NCI-H345 (cell line): ENCODE measurements around the gene TSNAXIP1.

Experiments
- DNase-seq: peaks from one replicate; lab custom pipeline; 2025; lab: John Stamatoyannopoulos, UW

Gene TSNAXIP1

GRCh38 chr16:67837811-67838210, 31.1 kb downstream of the TSNAXIP1 start:
- DNase-seq = no peak

GRCh38 chr16:67841198-67841815, 34.6 kb downstream of the TSNAXIP1 start:
- DNase-seq = no peak

GRCh38 chr16:67841816-67842508, 35.3 kb downstream of the TSNAXIP1 start, which contains the start of gene THAP11:
Gene THAP11 (plus strand): TSS chr16:67842320. CDS start chr16:67842555, 235 bp downstream.
- peak; percentile 93 for DNase-seq

- DNase-seq = peak; percentile 13
These were observed 36.0 kb downstream of the TSNAXIP1 start for GRCh38 chr16:67842509-67843342.

GRCh38 chr16:67843343-67843765, 36.7 kb downstream of the TSNAXIP1 start:
- no peak for DNase-seq

- DNase-seq = no peak
These were observed 37.8 kb downstream of the TSNAXIP1 start for GRCh38 chr16:67844497-67844896.

- no peak for DNase-seq
These were observed 38.8 kb downstream of the TSNAXIP1 start for GRCh38 chr16:67845291-67846062.

- no peak for DNase-seq
These were observed 39.3 kb downstream of the TSNAXIP1 start for GRCh38 chr16:67846063-67846319.

- DNase-seq = peak; percentile 91
These were observed 39.8 kb downstream of the TSNAXIP1 start, which contains the start of gene NUTF2 for GRCh38 chr16:67846320-67847063. Gene NUTF2 (plus strand): TSS chr16:67846933. CDS start chr16:67865131, 18,198 bp downstream.

GRCh38 chr16:67847064-67847861, 40.6 kb downstream of the TSNAXIP1 start, which contains the start of gene CENPT:
Gene CENPT (minus strand): TSS chr16:67847693. CDS start chr16:67833859, 13,834 bp downstream.
- peak; percentile 65 for DNase-seq

GRCh38 chr16:67848118-67848517, 41.4 kb downstream of the TSNAXIP1 start:
- no peak for DNase-seq

- DNase-seq = no peak
These were observed 47.0 kb downstream of the TSNAXIP1 start for GRCh38 chr16:67853670-67854069.

- DNase-seq = no peak
These were observed 49.1 kb downstream of the TSNAXIP1 start for GRCh38 chr16:67855789-67856188.

GRCh38 chr16:67856927-67857546, 50.3 kb downstream of the TSNAXIP1 start:
- DNase-seq = no peak

GRCh38 chr16:67857547-67858233, 51.0 kb downstream of the TSNAXIP1 start:
- peak; percentile 84 for DNase-seq

- no peak for DNase-seq
These were observed 51.8 kb downstream of the TSNAXIP1 start for GRCh38 chr16:67858500-67858899.

GRCh38 chr16:67860589-67861398, 54.1 kb downstream of the TSNAXIP1 start:
- DNase-seq = no peak

- no peak for DNase-seq
These were observed 55.2 kb downstream of the TSNAXIP1 start for GRCh38 chr16:67861877-67862276.
